ENCODE results near the gene PIP4K2C. TPM values are rescaled to one million over a fixed set of nuclear protein-coding genes. Genes with fewer than 3 reads are reported as not detected.
"Not testable (repeated sequence)": the region's sequence is repeated elsewhere in the genome, so short reads cannot be mapped to it uniquely, and the experiment has no call there.

PIP4K2C gene
- total RNA-seq, 2 donors from 2014 or later = 28.9 to 32.2 TPM

- H3K9me3 ChIP-seq (ENCODE audit: control insufficient read depth, low read length, poor library complexity, severe bottlenecking) = no peaks in the 10 kb centered on the region
- peaks cover 95% of the 10 kb centered on the region for H3K27me3 Mint-ChIP-seq
- peaks cover 18% of the 10 kb centered on the region for H3K36me3 Mint-ChIP-seq (ENCODE audit: low read depth)
- peak overlapping the region; percentile 28 for H3K4me3 Mint-ChIP-seq
- no peak for DNase-seq
- peaks cover 18% of the 10 kb centered on the region for H3K4me1 Mint-ChIP-seq
- no peak for ATAC-seq
- H3K27ac Mint-ChIP-seq = no peak overlapping the region
These were observed 36.0 kb downstream of the PIP4K2C start for GRCh38 chr12:57626921-57627445.

GRCh38 chr12:57627501-57628279 is 36.7 kb downstream of the PIP4K2C start:
- DNase-seq = no peak
- ATAC-seq = peak; percentile 67
- peaks cover 17% of the 10 kb centered on the region for H3K4me1 Mint-ChIP-seq
- H3K9me3 ChIP-seq (ENCODE audit: control insufficient read depth, low read length, poor library complexity, severe bottlenecking) = no peaks in the 10 kb centered on the region
- no peak overlapping the region for H3K27ac Mint-ChIP-seq
- H3K27me3 Mint-ChIP-seq = peaks cover 92% of the 10 kb centered on the region
- H3K36me3 Mint-ChIP-seq (ENCODE audit: low read depth) = peaks cover 14% of the 10 kb centered on the region
- H3K4me3 Mint-ChIP-seq = peak overlapping the region; percentile 57

GRCh38 chr12:57628280-57629191 is 37.5 kb downstream of the PIP4K2C start:
- DNase-seq (no peak), ATAC-seq (no peak)
- Mint-ChIP-seq H3K36me3 (ENCODE audit: low read depth) (peaks cover 11% of the 10 kb centered on the region), H3K27ac (no peak overlapping the region), H3K4me3 (peak overlapping the region; percentile 50), H3K4me1 (peaks cover 18% of the 10 kb centered on the region), H3K27me3 (peaks cover 88% of the 10 kb centered on the region)
- H3K9me3 ChIP-seq (ENCODE audit: control insufficient read depth, low read length, poor library complexity, severe bottlenecking) = no peaks in the 10 kb centered on the region

GRCh38 chr12:57629897-57630471 is 39.0 kb downstream of the PIP4K2C start:
- peaks cover 4% of the 10 kb centered on the region for H3K36me3 Mint-ChIP-seq (ENCODE audit: low read depth)
- peaks cover 75% of the 10 kb centered on the region for H3K27me3 Mint-ChIP-seq
- DNase-seq (no peak), ATAC-seq (no peak)
- H3K9me3 ChIP-seq (ENCODE audit: control insufficient read depth, low read length, poor library complexity, severe bottlenecking) = no peaks in the 10 kb centered on the region
- H3K4me3 Mint-ChIP-seq = no peak overlapping the region
- peaks cover 18% of the 10 kb centered on the region for H3K4me1 Mint-ChIP-seq
- no peak overlapping the region for H3K27ac Mint-ChIP-seq

- H3K9me3 ChIP-seq (ENCODE audit: control insufficient read depth, low read length, poor library complexity, severe bottlenecking) = no peaks in the 10 kb centered on the region
- ATAC-seq (no peak), DNase-seq (no peak)
- H3K36me3 Mint-ChIP-seq (ENCODE audit: low read depth) = peaks cover 3% of the 10 kb centered on the region
- H3K27me3 Mint-ChIP-seq = peaks cover 65% of the 10 kb centered on the region
- H3K27ac Mint-ChIP-seq = no peak overlapping the region
- no peak overlapping the region for H3K4me3 Mint-ChIP-seq
- H3K4me1 Mint-ChIP-seq = peaks cover 18% of the 10 kb centered on the region
These were observed 40.0 kb downstream of the PIP4K2C start for GRCh38 chr12:57630891-57631433.

GRCh38 chr12:57631566-57632072 is 40.6 kb downstream of the PIP4K2C start:
- Mint-ChIP-seq H3K4me3 (peak overlapping the region; percentile 12), H3K27me3 (peaks cover 58% of the 10 kb centered on the region), H3K36me3 (ENCODE audit: low read depth) (peaks cover 3% of the 10 kb centered on the region), H3K27ac (no peak overlapping the region), H3K4me1 (peaks cover 18% of the 10 kb centered on the region)
- no peaks in the 10 kb centered on the region for H3K9me3 ChIP-seq (ENCODE audit: control insufficient read depth, low read length, poor library complexity, severe bottlenecking)
- DNase-seq (no peak), ATAC-seq (no peak)

GRCh38 chr12:57632073-57632957 is 41.3 kb downstream of the PIP4K2C start:
- peak; percentile 51 for ATAC-seq
- Mint-ChIP-seq H3K4me1 (peaks cover 14% of the 10 kb centered on the region), H3K4me3 (peak overlapping the region; percentile 85), H3K27me3 (peaks cover 52% of the 10 kb centered on the region), H3K36me3 (ENCODE audit: low read depth) (peaks cover 3% of the 10 kb centered on the region), H3K27ac (no peak overlapping the region)
- DNase-seq = no peak
- H3K9me3 ChIP-seq (ENCODE audit: control insufficient read depth, low read length, poor library complexity, severe bottlenecking) = no peaks in the 10 kb centered on the region

GRCh38 chr12:57632958-57633840 is 42.2 kb downstream of the PIP4K2C start, which contains the start of gene B4GALNT1:
B4GALNT1 (minus strand) TSS chr12:57633201; CDS start chr12:57632132, 1,069 bp downstream.
- peaks cover 11% of the 10 kb centered on the region for H3K4me1 Mint-ChIP-seq
- H3K36me3 Mint-ChIP-seq (ENCODE audit: low read depth) = peaks cover 3% of the 10 kb centered on the region
- H3K4me3 Mint-ChIP-seq = peak within 1 kb of the TSS; percentile 85
- H3K27ac Mint-ChIP-seq = no peak within 1 kb of the TSS
- ATAC-seq (peak; percentile 92), DNase-seq (peak; percentile 53 to 61 (median 54))
- H3K9me3 ChIP-seq (ENCODE audit: control insufficient read depth, low read length, poor library complexity, severe bottlenecking) = no peaks in the 10 kb centered on the region
- H3K27me3 Mint-ChIP-seq = peaks cover 47% of the 10 kb centered on the region

GRCh38 chr12:57636731-57637130 is 45.7 kb downstream of the PIP4K2C start:
- H3K27me3 Mint-ChIP-seq = peaks cover 42% of the 10 kb centered on the region
- not testable (repeated sequence) for H3K4me3 Mint-ChIP-seq; H3K27ac Mint-ChIP-seq; H3K9me3 ChIP-seq (ENCODE audit: control insufficient read depth, low read length, poor library complexity, severe bottlenecking); DNase-seq; H3K4me1 Mint-ChIP-seq; H3K36me3 Mint-ChIP-seq (ENCODE audit: low read depth); ATAC-seq

GRCh38 chr12:57637364-57637763 is 46.4 kb downstream of the PIP4K2C start:
- Mint-ChIP-seq H3K27me3 (peaks cover 42% of the 10 kb centered on the region), H3K36me3 (ENCODE audit: low read depth) (no peaks in the 10 kb centered on the region), H3K27ac (no peak overlapping the region), H3K4me1 (peaks cover 5% of the 10 kb centered on the region), H3K4me3 (no peak overlapping the region)
- DNase-seq (no peak), ATAC-seq (no peak)
- no peaks in the 10 kb centered on the region for H3K9me3 ChIP-seq (ENCODE audit: control insufficient read depth, low read length, poor library complexity, severe bottlenecking)

- Mint-ChIP-seq H3K4me1 (peaks cover 4% of the 10 kb centered on the region), H3K27me3 (peaks cover 48% of the 10 kb centered on the region), H3K27ac (no peak overlapping the region), H3K4me3 (no peak overlapping the region), H3K36me3 (ENCODE audit: low read depth) (no peaks in the 10 kb centered on the region)
- no peaks in the 10 kb centered on the region for H3K9me3 ChIP-seq (ENCODE audit: control insufficient read depth, low read length, poor library complexity, severe bottlenecking)
- DNase-seq (no peak), ATAC-seq (no peak)
These were observed 47.1 kb downstream of the PIP4K2C start for GRCh38 chr12:57638096-57638495.

All from T-helper 17 cell (primary cell).